GM12801 (cell line): ENCODE data around the gene ISCA1.

Experiments
- TF ChIP-seq, protein P1 (sequence below): IDR thresholded peaks from one replicate; pipeline ENCODE4 v1.5.1; 2011; ENCODE audit warnings: control low read depth; ENCODE audit not compliant: insufficient read length; ENCODE audit errors: extremely low read depth

The ISCA1 gene

DNA sequence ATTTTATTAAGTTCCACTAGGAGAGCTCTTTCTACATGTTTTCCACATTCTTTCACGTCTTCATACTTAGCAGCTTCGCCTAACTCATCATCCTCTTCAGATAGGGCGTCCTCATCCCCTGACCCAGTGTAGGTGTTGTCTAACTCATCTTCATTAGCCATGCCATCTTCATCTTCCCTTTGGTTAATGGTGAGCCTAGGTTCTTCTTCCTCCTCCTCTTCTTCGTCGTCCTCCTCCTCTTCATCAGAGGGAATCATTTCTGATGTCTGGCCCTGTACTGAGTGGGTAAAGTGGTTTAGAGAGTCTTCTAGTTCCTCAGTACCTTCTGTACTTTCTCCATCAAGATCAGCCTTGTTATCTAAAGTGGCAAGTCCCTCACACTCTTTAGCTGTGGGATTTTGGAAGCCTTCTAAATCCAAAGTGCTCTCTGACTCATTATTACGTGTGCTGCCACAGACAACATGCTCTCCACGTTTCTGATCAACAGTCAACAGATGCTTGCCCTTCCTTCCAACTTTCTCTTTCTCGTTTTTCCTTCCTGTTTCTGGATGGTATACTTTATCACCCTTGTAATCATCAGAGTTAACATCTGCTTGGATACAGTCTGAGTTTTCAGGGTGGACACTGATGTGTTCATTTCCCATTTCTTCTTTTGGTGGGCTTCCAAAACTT is 40.8 kb upstream of the ISCA1 start:
- TF ChIP-seq, protein P1, sequence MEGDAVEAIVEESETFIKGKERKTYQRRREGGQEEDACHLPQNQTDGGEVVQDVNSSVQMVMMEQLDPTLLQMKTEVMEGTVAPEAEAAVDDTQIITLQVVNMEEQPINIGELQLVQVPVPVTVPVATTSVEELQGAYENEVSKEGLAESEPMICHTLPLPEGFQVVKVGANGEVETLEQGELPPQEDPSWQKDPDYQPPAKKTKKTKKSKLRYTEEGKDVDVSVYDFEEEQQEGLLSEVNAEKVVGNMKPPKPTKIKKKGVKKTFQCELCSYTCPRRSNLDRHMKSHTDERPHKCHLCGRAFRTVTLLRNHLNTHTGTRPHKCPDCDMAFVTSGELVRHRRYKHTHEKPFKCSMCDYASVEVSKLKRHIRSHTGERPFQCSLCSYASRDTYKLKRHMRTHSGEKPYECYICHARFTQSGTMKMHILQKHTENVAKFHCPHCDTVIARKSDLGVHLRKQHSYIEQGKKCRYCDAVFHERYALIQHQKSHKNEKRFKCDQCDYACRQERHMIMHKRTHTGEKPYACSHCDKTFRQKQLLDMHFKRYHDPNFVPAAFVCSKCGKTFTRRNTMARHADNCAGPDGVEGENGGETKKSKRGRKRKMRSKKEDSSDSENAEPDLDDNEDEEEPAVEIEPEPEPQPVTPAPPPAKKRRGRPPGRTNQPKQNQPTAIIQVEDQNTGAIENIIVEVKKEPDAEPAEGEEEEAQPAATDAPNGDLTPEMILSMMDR = no peak

DNA sequence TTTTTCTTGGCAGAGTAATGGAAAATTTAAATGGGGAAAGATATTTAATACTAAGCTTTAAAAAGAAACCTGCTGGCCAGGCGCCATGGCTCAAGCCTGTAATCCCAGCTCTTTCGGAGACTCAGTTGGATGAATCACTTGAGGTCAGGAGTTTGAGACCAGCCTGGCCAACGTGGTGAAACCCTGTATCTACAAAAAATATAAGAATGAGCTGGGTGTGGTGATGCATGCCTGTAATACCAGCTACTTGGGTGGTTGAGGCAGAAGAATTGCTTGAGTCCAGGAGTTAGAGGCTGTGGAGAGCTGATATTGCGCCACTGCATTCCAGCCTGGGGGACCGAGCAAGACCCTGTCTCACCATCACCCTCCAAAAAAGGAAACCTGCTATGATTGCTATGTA is 39.0 kb upstream of the ISCA1 start:
- TF ChIP-seq, protein P1 = no peak

DNA sequence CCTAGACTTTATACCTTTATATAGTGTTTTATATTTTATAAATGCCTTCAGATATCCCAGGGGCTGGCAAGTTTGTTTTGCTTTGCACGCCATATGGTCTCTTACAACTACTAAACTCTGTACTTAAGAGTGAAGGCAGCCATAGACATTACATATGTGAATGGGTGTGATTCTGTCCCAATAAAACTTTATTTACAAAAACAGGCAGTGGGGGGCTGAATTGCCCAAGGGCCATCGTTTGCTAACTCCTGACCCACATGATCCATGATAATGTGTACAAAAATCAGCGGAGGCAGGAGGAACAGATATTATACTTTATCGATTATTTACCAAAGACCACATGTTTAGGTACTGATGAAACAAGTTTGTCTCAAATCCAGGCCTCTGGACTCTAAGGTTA is 35.8 kb upstream of the ISCA1 start:
- TF ChIP-seq, protein P1 = no peak

DNA sequence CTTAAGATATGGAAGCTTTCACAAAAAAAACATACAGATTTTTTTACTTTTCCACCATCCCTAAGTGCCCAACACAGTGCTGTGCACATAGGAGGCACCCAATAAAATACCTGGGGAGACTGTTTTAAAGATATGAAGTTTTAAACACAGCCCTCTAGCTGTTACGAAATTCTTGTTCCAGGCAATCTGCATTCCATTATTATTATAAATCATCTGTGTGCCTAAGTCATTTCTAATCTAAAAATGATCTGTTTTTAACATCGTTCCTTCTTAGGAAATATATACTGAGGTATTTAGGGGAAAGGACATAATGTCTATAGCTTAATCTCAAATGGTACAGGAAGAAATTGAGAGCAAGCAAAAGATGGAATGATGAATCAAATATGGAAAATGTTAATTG is 32.7 kb upstream of the ISCA1 start:
- TF ChIP-seq, protein P1 = no peak

DNA sequence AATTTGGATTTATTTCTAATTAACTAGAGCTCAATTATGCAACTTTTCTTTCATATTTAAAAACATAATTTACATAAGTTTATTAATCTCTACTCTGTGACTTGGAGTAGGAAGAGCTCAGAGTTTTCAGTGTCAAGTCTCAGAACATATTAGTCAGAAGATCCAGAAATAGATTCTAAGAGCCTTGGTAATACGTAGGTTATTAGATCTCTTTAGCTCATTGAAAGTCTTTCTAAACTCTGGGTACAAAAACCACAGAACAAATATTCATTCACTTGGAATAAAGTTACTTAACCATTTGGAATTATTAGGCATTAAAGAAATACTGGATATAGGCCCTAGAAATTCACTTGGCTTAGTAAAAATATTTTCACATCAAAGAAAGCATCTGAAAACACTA is 26.3 kb upstream of the ISCA1 start:
- TF ChIP-seq, protein P1 = no peak

DNA sequence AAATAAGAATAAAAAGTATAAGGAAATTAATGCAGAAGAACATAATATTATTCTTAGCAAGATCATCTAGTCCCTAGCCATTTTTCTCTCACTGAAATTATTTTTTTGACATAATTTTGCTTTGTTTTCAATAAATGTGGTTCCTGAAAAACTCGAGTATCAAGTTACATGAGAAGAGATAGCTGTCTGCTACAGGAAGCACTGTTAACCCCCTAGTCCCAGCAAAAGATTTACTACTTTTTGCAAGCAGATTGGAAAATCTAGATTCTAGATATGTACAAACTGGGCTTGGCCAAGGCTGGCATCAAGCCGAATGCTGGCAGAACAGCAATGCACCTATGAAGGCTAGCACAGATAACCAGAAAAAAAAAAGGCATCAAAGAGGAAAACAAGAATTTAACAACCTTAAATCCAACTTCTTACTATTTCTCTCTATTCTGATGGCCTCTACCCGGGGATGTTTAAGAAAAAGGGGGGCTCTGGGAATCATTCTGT is 21.9 kb upstream of the ISCA1 start:
- TF ChIP-seq, protein P1 = no peak

DNA sequence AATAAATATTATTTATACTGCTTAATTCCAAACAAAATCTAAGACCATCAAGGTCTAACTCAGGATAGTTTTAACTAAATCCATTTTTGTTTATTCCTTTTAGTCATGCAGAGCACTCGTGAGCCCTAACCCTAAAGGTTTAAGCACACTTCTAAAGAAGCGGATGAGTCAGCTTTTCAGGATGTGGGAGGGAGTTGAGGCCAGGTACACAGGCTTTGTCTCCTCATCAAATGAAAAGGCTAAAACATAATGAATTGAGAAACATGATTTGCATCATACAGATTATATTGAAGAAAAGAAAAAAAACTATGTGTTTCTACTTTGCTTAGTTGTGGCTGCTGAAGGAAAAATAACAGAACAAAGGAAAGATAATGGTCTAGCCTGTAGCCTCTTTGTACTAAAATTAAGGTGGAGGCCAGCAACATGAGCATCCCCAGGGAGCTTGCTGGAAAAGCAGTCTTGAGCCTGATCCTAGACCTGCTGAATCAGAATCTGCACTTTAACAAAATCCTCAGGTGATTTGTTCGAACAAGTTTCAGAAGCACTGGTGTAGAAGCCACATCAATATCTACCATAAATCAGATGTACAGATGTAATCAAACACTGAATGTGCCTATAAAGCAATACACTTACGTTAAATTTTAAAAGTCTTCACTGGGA is 21.1 kb upstream of the ISCA1 start:
- TF ChIP-seq, protein P1 = no peak
